Measurements from ENCODE around the gene GRIK4.
"Not testable (repeated sequence)": the region's sequence is repeated elsewhere in the genome, so short reads cannot be mapped to it uniquely, and the experiment has no call there.

The GRIK4 gene

DNA sequence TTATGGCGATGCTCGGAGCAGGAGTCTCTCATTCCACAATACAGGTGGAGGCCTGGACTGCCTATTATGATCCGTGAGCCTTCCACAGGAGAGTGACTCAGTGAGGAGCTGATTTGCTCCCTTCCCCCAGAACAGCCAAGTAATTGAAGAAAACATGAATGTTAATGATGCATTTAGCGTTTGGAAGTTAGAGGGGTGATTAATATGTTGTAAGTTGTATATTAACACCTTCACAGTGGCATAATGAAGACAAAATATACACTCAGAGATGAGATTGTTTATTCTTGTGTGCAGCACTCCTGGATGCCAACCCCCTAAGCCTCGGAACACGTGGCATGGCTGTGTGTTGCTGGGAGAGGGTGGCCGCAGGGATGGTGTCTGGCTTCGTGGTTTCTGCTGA lies 98.6 kb downstream of the GRIK4 start:
- DNase-seq = no peak

- no peak for DNase-seq
Measured at GRCh38 chr11:120611581-120611980, 100.0 kb downstream of the GRIK4 start.

DNA sequence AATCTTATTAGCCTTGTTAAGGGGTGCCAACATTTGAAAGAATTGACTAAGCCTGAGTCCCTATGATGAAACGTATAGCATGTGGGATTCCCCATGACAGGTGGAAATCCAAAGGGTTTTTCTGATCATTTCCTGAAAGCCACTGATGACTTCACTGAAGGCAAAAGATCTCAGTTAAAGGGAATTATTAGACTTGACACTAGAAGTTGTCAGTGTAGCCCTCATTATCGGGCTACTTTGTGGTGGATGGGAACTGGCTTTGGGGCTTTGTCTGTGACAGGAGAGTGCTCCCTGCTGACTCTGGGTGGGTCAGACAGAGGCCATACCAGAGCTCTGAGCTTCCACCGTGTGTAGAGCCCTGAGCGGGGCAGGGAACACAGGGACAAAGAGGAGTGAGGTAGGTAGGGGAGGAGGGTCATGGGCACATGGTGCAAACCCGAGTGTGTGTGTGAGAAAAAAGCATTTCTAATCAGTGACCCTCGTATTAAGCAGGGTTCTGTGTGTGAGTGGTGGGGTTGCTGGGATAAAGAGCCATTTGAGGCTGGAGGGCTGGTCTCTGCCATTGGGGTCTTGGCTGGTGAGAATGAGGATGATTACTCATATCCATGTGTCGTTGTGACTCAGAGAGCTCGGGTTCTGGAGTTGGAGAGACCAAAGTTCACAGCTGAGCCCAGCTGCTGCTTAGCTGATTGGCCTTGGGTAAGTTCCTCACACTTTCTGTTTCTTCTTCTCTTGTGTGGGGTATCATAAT lies 101.1 kb downstream of the GRIK4 start:
- no peak for DNase-seq

GRCh38 chr11:120613264-120614226 lies 102.0 kb downstream of the GRIK4 start:
- no peak for DNase-seq

- DNase-seq = no peak
Measured at GRCh38 chr11:120615391-120615790, 103.8 kb downstream of the GRIK4 start.

DNA sequence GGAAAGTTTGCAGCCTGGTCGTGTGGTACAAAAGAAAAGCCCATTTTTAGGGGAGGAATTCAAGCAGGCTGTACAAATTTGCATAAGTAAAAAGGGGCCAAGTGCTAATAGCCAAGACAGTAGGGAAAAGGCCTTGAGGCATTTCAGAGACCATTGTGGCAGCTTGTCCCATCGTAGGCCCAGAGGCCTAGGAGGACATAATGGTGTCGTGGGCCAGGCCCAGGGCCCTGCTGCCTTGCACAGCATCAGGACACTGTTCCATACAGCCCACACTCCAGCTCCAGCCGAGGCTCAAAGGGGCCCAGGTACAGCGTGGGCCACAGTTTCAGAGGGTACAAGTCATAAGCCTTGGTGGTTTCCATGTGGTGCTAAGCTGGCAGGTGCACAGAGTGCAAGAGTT lies 106.9 kb downstream of the GRIK4 start:
- no peak for DNase-seq

- peak; percentile 38 for DNase-seq
Measured at GRCh38 chr11:120622189-120622875, 110.8 kb downstream of the GRIK4 start.

DNA sequence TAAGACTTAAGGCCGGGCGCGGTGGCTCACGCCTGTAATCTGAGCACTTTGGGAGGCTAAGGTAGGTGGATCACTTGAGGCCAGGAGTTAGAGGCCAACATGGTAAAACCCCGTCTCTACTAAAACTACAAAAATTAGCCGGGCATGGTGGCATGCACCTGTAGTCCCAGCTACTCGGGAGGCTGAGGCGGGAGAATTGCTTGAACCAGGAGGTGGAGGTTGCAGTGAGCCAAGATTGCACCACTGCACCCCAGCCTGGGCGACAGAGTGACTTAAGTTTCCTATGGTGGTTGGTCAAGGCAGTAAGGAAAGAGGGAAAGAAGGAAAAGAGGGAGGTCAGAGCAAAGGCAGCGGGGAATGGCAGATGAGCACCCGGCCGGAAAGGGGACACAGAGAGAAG lies 113.4 kb downstream of the GRIK4 start:
- not testable (repeated sequence) for DNase-seq

DNA sequence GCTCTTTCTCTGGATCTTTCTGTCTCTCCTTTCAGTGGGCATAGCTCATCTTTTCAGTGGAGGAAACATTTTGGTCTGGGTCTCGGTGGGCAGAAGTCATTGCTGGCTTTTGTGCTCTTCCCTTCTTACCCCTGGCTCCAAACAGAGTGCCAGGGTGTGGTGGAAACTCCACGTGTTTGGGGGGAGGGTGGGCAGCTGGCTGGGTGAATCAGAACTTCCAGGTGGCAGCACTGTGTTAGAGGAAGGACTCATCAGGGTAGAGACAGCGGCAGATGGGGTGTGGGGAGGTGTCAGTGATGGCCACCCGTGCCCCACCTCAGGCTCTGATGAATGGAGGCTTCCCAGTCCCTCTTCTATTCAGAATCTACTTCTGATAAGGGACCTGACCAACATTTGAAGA lies 114.0 kb downstream of the GRIK4 start:
- no peak for DNase-seq

GRCh38 chr11:120626791-120627190 lies 115.2 kb downstream of the GRIK4 start:
- no peak for DNase-seq

- no peak for DNase-seq
Measured at GRCh38 chr11:120627327-120628163, 116.0 kb downstream of the GRIK4 start.

- no peak for DNase-seq
Measured at GRCh38 chr11:120629407-120630080, 118.0 kb downstream of the GRIK4 start.

- no peak for DNase-seq
Measured at GRCh38 chr11:120630122-120630521, 118.6 kb downstream of the GRIK4 start.

- DNase-seq = peak; percentile 25
Measured at GRCh38 chr11:120632579-120632978, 121.0 kb downstream of the GRIK4 start.

DNA sequence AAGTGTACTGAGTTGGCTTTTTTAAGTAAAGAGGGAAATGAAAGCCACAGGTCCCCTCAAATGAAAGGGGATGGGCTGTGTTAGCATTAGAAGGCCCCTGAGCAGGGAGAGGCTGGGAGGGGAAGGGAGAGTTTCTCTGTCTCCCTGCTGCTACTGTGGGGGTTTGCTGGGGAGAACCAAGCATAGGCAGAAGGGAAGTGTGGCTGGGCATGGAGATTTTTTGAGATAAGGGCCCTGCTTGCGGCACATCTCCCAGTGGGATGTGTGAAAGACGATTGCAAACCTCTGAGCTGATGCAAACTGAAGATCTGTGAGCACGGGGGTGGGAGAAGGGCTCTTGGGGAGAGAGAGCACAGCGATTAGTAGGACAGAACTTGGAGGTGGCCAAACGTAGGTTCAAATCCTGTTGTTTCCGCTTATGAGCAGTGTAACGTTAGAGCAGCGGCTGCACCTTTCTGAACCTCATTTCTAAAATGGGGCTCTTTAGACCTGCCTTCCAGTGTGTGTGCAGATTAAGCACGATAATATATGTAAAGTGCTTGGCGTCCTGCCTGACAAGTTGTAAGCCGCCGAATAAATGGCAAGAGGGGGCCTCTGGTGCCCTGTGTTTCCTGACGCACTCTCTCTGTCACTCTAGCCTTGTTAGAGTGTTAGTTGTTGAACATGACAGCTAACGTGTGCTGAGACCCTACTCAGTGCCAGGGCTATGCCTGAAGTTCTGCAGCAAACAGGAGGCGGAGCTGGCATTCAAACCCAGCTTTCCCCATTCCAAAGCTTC lies 122.3 kb downstream of the GRIK4 start:
- DNase-seq = no peak

- no peak for DNase-seq
Measured at GRCh38 chr11:120634706-120635105, 123.2 kb downstream of the GRIK4 start.

GRCh38 chr11:120635136-120635810 lies 123.7 kb downstream of the GRIK4 start:
- DNase-seq = peak; percentile 4

GRCh38 chr11:120637131-120637530 lies 125.6 kb downstream of the GRIK4 start:
- no peak for DNase-seq

GRCh38 chr11:120642196-120642894 lies 130.8 kb downstream of the GRIK4 start:
- no peak for DNase-seq

- DNase-seq = no peak
Measured at GRCh38 chr11:120643284-120643683, 131.7 kb downstream of the GRIK4 start.
